Suprapubic skin (tissue), 4 donors: Measurements from ENCODE around the gene ACAP3. TPM values are rescaled to one million over a fixed set of nuclear protein-coding genes. Genes with fewer than 3 reads are reported as not detected.

Experiments
- DNase-seq, 2 donors: peaks; one replicate each; pipeline ENCODE4 v3.0.0-alpha.2; 2019; ENCODE audit warnings: low spot score in 2 of 2
- H3K27ac ChIP-seq: fragments of 200-600 bp; sonication (generic); one replicate; pipeline ENCODE4 v1.5.1; 2019
- H3K27me3 ChIP-seq: fragments of 200-600 bp; sonication (generic); one replicate; pipeline ENCODE4 v1.5.1; 2019
- H3K36me3 ChIP-seq: fragments of 200-600 bp; sonication (generic); one replicate; pipeline ENCODE4 v1.5.1; 2019
- H3K4me1 ChIP-seq: fragments of 200-600 bp; sonication (generic); one replicate; pipeline ENCODE4 v1.5.1; 2019
- H3K4me3 ChIP-seq: fragments of 200-600 bp; sonication (generic); one replicate; pipeline ENCODE4 v1.5.1; 2019; ENCODE audit warnings: mild to moderate bottlenecking
- H3K9me3 ChIP-seq: fragments of 200-600 bp; sonication (generic); one replicate; pipeline ENCODE4 v1.5.1; 2019
- CTCF ChIP-seq, 2 donors: fragments of 200-600 bp in 1 of 2; fragments of 450-650 bp in 1 of 2; sonication (generic) in 1 of 2; IDR thresholded peaks; one replicate each; pipeline ENCODE4 v1.5.1; 2016 to 2019; ENCODE audit warnings: antibody characterized with exemption in 2 of 2, mild to moderate bottlenecking in 1 of 2, moderate library complexity in 1 of 2
- EP300 ChIP-seq: sonication (generic); formaldehyde crosslinking; IDR thresholded peaks from one replicate; pipeline ENCODE4 v1.6.1; 2017; ENCODE audit warnings: antibody characterized with exemption
- POLR2A ChIP-seq, 2 donors: fragments of 450-650 bp; IDR thresholded peaks; one replicate each; pipeline ENCODE4 v1.6.1; 2017; ENCODE audit warnings: antibody characterized with exemption in 2 of 2, mild to moderate bottlenecking in 2 of 2, moderate library complexity in 2 of 2
- POLR2AphosphoS5 ChIP-seq, 3 donors: sonication (generic); formaldehyde crosslinking; IDR thresholded peaks; one replicate each; pipeline ENCODE4 v1.6.1; 2017; ENCODE audit warnings: antibody characterized with exemption in 3 of 3
- WGBS: methylation state at CpG from one replicate; pipeline ENCODE4 v1.1.5; 2018; 5-methylcytosine and 5-hydroxymethylcytosine counted together
- total RNA-seq, 4 donors: library from RNA; depleted of rRNA; stranded (reverse); fragments of >200 nt; gene quantifications; one replicate each; pipeline ENCODE4 v1.1.0, GENCODE V29; 2016

Gene ACAP3
- total RNA-seq, 4 donors from 2014 or later: 112 to 309 (median 148) TPM

GRCh38 chr1:1297802-1298424, 9.8 kb downstream of the ACAP3 start:
- Histone ChIP-seq H3K27ac (no peak overlapping the region), H3K36me3 (peaks cover 64% of the 10 kb centered on the region), H3K27me3 (no peaks in the 10 kb centered on the region), H3K4me1 (peaks cover 15% of the 10 kb centered on the region), H3K9me3 (no peaks in the 10 kb centered on the region), H3K4me3 (no peak overlapping the region)
- TF ChIP-seq POLR2AphosphoS5 (IDR thresholded peaks at IDR 0.05) (no peak), CTCF (IDR thresholded peaks at IDR 0.05) (no peak), POLR2A (IDR thresholded peaks at IDR 0.05) (no peak), EP300 (no peak)
- no peak for DNase-seq
- 100% methylated on average over 2 of the region's 31 CpGs for WGBS

GRCh38 chr1:1296070-1297061, 11.4 kb downstream of the ACAP3 start:
- no peak for TF ChIP-seq EP300
- TF ChIP-seq POLR2A (IDR thresholded peaks at IDR 0.05): no peak
- no peak for TF ChIP-seq CTCF (IDR thresholded peaks at IDR 0.05)
- no peak for TF ChIP-seq POLR2AphosphoS5 (IDR thresholded peaks at IDR 0.05)
- Histone ChIP-seq H3K4me3 (no peak overlapping the region), H3K27ac (no peak overlapping the region), H3K27me3 (no peaks in the 10 kb centered on the region), H3K4me1 (peaks cover 9% of the 10 kb centered on the region), H3K36me3 (peaks cover 64% of the 10 kb centered on the region), H3K9me3 (no peaks in the 10 kb centered on the region)
- no peak for DNase-seq
- 87% methylated on average over 22 of the region's 62 CpGs for WGBS

- no peak for DNase-seq
- Histone ChIP-seq H3K27me3 (no peaks in the 10 kb centered on the region), H3K9me3 (no peaks in the 10 kb centered on the region), H3K36me3 (peaks cover 60% of the 10 kb centered on the region), H3K4me1 (peaks cover 20% of the 10 kb centered on the region), H3K4me3 (no peak overlapping the region), H3K27ac (no peak overlapping the region)
- no peak for TF ChIP-seq POLR2AphosphoS5 (IDR thresholded peaks at IDR 0.05)
- no peak for TF ChIP-seq EP300
- no peak for TF ChIP-seq POLR2A (IDR thresholded peaks at IDR 0.05)
- no peak for TF ChIP-seq CTCF (IDR thresholded peaks at IDR 0.05)
- WGBS: 97% methylated on average over 18 of the region's 35 CpGs
Observed at GRCh38 chr1:1295154-1295923, 12.4 kb downstream of the ACAP3 start.

- TF ChIP-seq POLR2AphosphoS5 (IDR thresholded peaks at IDR 0.05): no peak
- Histone ChIP-seq H3K27me3 (no peaks in the 10 kb centered on the region), H3K27ac (no peak overlapping the region), H3K36me3 (peaks cover 51% of the 10 kb centered on the region), H3K4me3 (no peak overlapping the region), H3K9me3 (no peaks in the 10 kb centered on the region), H3K4me1 (peaks cover 21% of the 10 kb centered on the region)
- DNase-seq: no peak
- WGBS: 92% methylated on average over 10 of the region's 58 CpGs
Observed at GRCh38 chr1:1294250-1294890, 13.4 kb downstream of the ACAP3 start.
